ENCODE measurements around the gene MT1F. TPM values are rescaled to one million over a fixed set of nuclear protein-coding genes. Genes with fewer than 3 reads are reported as not detected.

MT1F gene
- total RNA-seq, 6 donors from 2014 or later = 4.7 to 21.0 (median 8.6) TPM

- H3K27me3 ChIP-seq = peaks cover 0 to 4% (median 1%) of the 10 kb centered on the region in 4 donors
- H3K4me1 ChIP-seq = peaks cover 7 to 29% (median 17%) of the 10 kb centered on the region in 4 donors
- DNase-seq (peak in 1 of 2 donors; percentile 36), ATAC-seq (ENCODE audit: low FRiP score in 2 of 2) (peak; percentile 83 to 88)
- H3K9me3 ChIP-seq = no peaks in the 10 kb centered on the region
- no peaks in the 10 kb centered on the region for H3K36me3 ChIP-seq
- peak overlapping the region; percentile 88 to 97 (median 92) for H3K27ac ChIP-seq
- TF ChIP-seq CTCF (IDR thresholded peaks at IDR 0.05) (no peak), POLR2A (IDR thresholded peaks at IDR 0.05) (peak in 1 of 4 donors; percentile 3)
- H3K4me3 ChIP-seq = peak overlapping the region; percentile 44 to 70 (median 58)
- 24 to 26% methylated on average over 8 to 16 of the region's 16 CpGs for WGBS, 2 donors
Measured at GRCh38 chr16:56625943-56626654, 31.7 kb upstream of the MT1F start.

GRCh38 chr16:56626685-56627084 is 31.1 kb upstream of the MT1F start:
- Histone ChIP-seq H3K4me1 (peaks cover 9 to 33% (median 17%) of the 10 kb centered on the region in 4 donors), H3K27me3 (peaks cover 0 to 4% (median 1%) of the 10 kb centered on the region in 4 donors), H3K27ac (peak overlapping the region; percentile 88 to 97 (median 92)), H3K9me3 (no peaks in the 10 kb centered on the region), H3K36me3 (no peaks in the 10 kb centered on the region), H3K4me3 (peak overlapping the region; percentile 44 to 70 (median 58))
- no peak for TF ChIP-seq EP300 (IDR thresholded peaks at IDR 0.05)
- no peak for TF ChIP-seq CTCF (IDR thresholded peaks at IDR 0.05)
- TF ChIP-seq POLR2AphosphoS5 (IDR thresholded peaks at IDR 0.05) = no peak
- TF ChIP-seq POLR2A (IDR thresholded peaks at IDR 0.05) = no peak
- ATAC-seq (ENCODE audit: low FRiP score in 2 of 2) (no peak), DNase-seq (no peak)
- 41 to 63% methylated on average over 6 to 7 of the region's 7 CpGs for WGBS, 2 donors

- Histone ChIP-seq H3K9me3 (no peaks in the 10 kb centered on the region), H3K4me1 (peaks cover 9 to 49% (median 20%) of the 10 kb centered on the region in 4 donors), H3K4me3 (no peak overlapping the region), H3K27ac (peak overlapping the region; percentile 17 to 53 (median 33)), H3K27me3 (peaks cover 0 to 7% (median 1%) of the 10 kb centered on the region in 4 donors), H3K36me3 (no peaks in the 10 kb centered on the region)
- 74 to 79% methylated on average over 8 to 9 of the region's 9 CpGs for WGBS, 2 donors
- TF ChIP-seq POLR2AphosphoS5 (IDR thresholded peaks at IDR 0.05) = no peak
- no peak for TF ChIP-seq POLR2A (IDR thresholded peaks at IDR 0.05)
- no peak for TF ChIP-seq EP300 (IDR thresholded peaks at IDR 0.05)
- TF ChIP-seq CTCF (IDR thresholded peaks at IDR 0.05) = no peak
- DNase-seq (no peak), ATAC-seq (ENCODE audit: low FRiP score in 2 of 2) (no peak)
Measured at GRCh38 chr16:56628486-56629350, 29.0 kb upstream of the MT1F start.

GRCh38 chr16:56629531-56629930 is 28.2 kb upstream of the MT1F start:
- Histone ChIP-seq H3K27me3 (peaks cover 0 to 7% (median 1%) of the 10 kb centered on the region in 4 donors), H3K4me3 (no peak overlapping the region), H3K4me1 (peaks cover 11 to 49% (median 20%) of the 10 kb centered on the region in 4 donors), H3K36me3 (no peaks in the 10 kb centered on the region), H3K9me3 (no peaks in the 10 kb centered on the region), H3K27ac (peak overlapping the region in 3 of 4 donors; percentile 22 to 53 (median 44))
- DNase-seq = no peak
- no peak for ATAC-seq (ENCODE audit: low FRiP score in 2 of 2)
- TF ChIP-seq POLR2AphosphoS5 (IDR thresholded peaks at IDR 0.05) = no peak
- TF ChIP-seq POLR2A (IDR thresholded peaks at IDR 0.05) = no peak
- TF ChIP-seq EP300 (IDR thresholded peaks at IDR 0.05) = no peak
- no peak for TF ChIP-seq CTCF (IDR thresholded peaks at IDR 0.05)
- WGBS, 2 donors = 86 to 95% methylated on average over 3 of the region's 3 CpGs
